GOT3 (cell line): ENCODE measurements around the gene DMXL2.
"Not testable (repeated sequence)": the region's sequence is repeated elsewhere in the genome, so short reads cannot be mapped to it uniquely, and the experiment has no call there.

Source experiments
- DNase-seq: peaks from one replicate; lab custom pipeline; 2025; ENCODE audit warnings: mixed read lengths; lab: John Stamatoyannopoulos, UW

DMXL2 gene

GRCh38 chr15:51575775-51576174 lies 46.8 kb downstream of the DMXL2 start:
- DNase-seq: no peak

DNA sequence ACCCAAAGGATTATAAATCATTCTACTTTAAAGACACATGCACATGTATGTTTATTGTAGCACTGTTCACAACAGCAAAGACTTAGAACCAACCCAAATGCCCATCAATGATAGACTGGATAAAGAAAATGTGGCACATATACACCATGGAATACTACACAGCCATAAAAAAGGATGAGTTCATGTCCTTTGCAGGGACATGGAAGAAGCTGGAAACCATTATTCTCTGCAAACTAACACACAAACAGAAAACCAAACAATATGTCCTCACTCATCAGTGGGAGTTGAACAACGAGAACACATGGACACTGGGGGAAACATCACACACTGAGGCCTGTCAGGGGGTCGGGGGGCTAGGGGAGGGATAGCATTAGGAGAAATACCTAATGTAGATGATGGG lies 49.2 kb downstream of the DMXL2 start:
- not testable (repeated sequence) for DNase-seq

DNA sequence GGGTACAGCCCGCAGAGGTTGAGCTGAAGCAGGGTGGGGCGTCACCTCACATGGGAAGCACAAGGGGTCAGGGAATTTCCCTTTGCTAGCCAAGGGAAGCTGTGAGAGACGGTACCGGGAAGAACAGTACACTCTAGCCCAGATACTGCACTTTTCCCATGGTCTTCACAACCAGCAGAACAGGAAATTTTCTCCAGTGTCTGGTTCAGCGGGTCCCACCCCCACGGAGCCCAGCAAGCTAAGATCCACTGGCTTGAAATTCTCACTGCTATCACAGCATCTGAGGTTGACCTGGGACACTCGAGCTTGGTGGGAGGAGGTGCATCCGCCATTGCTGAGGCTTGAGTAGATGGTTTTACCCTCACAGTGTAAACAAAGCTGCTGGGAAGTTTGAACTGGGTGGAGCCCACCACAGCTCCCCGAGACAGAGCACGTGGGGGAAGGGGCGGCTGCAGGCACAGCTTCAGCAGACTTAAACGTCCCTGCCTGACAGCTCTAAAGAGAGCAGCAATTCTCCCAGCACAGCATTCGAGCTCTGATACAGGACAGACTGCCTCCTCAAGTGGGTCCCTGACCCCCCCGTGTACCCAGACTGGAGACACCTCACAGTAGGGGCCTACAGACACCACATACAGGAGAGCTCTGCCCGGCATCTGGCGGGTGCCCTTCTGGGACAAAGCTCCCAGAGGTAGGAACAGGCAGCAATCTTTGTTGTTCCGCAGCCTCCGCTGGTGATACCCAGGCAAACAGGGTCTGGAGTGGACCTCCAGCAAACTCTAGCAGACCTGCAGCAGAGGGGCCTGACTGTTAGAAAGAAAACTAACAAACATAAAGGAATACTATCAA lies 53.4 kb downstream of the DMXL2 start:
- not testable (repeated sequence) for DNase-seq

- no peak for DNase-seq
These were observed 61.3 kb downstream of the DMXL2 start for GRCh38 chr15:51561271-51561670.

GRCh38 chr15:51558876-51559275 lies 63.7 kb downstream of the DMXL2 start:
- DNase-seq: no peak

DNA sequence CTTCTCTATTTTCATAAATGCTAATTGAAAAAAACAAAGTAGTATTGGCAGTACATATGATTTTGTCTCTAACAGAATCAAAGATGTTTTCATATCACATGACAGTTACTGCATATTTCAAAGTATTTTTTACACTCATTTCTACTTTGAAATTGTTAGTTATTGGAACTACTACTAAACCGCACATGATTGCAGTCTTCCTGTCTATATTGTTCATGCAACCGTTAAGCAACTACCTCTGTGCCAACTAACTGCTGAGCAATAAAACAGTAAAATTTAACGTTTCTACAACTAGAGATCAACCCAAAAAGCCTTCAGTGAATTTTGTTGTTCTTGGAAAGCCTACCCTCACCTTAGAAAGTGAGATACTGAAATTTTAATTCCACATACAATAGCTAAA lies 64.2 kb downstream of the DMXL2 start:
- no peak for DNase-seq

- DNase-seq: no peak
These were observed 71.7 kb downstream of the DMXL2 start for GRCh38 chr15:51550841-51551240.

GRCh38 chr15:51547656-51548055 lies 74.9 kb downstream of the DMXL2 start:
- no peak for DNase-seq

- no peak for DNase-seq
These were observed 85.5 kb downstream of the DMXL2 start for GRCh38 chr15:51536965-51537574.

GRCh38 chr15:51533672-51534398 lies 88.7 kb downstream of the DMXL2 start:
- no peak for DNase-seq

- no peak for DNase-seq
These were observed 95.6 kb downstream of the DMXL2 start for GRCh38 chr15:51526955-51527354.

DNA sequence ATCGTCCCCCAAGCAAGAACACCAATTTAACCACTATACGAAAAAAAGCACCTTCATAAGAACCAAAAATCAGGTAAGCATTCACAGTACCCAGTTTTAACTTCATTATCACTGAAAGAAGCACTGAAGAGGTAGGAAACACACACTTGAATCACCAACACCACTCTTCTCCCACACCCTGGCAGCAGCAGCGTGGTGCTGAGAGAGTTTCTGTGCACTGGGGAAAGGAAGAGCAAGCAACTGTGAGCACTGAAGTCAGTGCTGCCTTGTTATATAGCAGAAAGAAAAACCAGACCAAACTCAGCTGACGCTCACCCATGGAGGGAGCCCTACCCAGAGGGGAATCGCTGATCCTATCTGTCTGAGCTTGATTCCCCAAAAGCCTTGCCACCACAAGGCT lies 98.2 kb downstream of the DMXL2 start:
- no peak for DNase-seq

GRCh38 chr15:51516291-51516690 lies 106.3 kb downstream of the DMXL2 start:
- no peak for DNase-seq

DNA sequence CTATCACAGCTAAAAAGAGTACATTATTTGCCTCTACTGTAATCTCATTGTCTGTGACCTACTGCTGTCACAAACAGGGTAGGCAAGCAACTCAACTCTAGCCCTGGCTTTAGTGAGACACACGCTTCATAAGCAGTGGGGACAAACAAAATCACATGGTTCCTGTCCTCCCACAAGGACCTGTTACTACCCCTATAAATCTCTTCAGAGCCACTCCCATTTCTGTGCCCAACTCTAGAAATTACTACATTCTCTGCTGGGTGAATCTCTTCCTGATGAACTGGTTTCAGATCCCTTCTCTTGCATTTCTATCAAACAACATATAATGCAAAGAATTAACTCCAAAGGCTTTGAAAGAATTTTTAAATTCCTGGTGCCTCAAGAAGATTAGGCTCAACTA lies 117.3 kb downstream of the DMXL2 start:
- DNase-seq: no peak

DNA sequence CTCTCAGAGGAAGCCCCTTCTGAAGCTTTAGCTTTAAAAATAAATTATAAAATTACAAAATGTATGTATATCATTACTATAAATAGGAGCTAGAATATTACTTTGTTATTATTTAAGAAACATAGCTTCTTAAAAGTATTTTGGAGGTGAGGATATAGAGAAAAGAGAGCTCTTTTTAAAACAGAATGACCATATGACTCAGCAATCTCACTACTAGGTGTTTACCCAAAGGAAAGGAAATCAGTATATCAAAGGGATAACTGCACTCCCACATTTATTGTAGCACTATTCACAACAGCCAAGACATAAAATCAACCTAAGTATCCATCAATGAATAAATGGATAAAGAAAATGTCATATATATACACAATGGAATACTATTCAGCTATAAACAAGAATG lies 119.6 kb downstream of the DMXL2 start:
- DNase-seq: no peak

GRCh38 chr15:51499379-51499976 lies 123.1 kb downstream of the DMXL2 start:
- no peak for DNase-seq

DNA sequence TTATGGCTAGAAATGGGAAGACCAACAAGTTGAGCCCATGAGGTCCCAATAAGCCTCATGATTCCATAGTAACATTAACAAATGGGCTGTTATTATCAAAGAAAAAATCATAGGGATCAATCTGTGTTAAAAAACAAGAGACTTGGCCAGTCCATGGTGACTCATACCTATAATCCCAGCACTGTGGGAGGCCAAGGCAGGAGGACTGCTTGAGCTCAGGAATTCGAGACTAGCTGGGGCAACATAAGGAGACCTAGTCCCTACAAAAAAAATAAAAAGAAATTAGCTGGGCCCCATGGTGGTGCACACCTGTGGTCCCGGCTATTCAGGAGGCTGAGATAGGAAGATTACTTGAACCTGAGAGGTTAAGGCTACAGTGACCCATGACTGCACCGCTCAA lies 124.8 kb downstream of the DMXL2 start:
- no peak for DNase-seq

GRCh38 chr15:51496246-51496645 lies 126.3 kb downstream of the DMXL2 start:
- no peak for DNase-seq

DNA sequence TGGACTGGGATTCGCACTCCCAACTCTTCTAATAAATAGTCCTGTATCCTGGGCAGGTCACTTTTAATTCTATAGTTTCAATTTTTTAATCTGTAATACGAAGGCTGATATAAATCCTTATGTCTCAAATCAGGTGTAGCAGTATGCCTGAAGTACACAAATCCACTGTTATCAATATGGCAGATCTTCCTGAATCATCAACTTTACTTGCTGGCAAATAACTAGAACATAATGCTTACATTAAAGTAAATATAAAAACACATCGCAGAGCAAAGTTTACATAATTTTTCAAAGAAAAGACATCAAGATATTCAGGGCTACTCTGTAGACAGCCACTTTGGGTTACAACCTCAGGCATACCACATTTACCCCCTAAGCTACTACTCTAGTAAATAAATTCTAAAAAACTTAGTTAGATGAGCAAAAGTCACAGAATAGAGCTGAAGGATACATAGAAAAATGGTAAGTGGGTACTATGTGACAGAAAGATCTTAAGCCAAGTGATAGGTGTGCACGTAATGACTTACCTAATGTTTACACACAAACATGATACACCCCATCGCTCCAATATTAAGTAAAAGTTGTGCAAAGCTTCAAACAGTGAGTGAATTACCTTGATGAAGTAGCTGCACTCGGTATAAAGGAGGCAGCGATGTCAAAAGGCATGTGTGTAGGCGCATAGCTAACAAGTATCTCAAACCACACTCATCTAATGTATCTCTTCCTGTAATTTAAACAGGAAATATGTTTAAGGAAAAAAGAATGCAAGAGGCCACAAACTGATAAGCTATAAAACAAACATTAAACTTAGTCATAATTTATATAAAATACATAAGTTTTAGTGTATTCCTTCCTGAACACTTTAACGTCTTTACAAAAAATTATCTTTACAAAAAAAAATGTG lies 127.9 kb downstream of the DMXL2 start:
- no peak for DNase-seq

GRCh38 chr15:51493892-51494291 lies 128.7 kb downstream of the DMXL2 start:
- no peak for DNase-seq

DNA sequence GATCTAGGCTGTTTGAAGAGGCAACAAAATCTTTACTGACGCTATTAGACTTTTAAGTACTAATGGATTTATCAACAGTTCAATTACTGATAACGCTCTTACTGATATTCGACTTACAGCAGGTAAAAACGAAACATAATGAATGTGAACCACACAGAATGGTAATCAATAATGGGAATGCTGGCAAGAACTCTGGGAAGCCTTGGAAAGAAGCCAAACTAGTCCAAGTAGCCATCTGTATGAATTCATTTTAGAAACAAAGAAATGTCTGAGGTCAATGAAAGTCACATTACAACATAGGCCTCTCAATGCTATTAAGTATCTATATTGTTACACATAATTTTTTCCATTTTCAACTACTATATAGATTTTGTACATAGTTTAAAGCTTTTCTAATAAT lies 130.0 kb downstream of the DMXL2 start:
- no peak for DNase-seq

DNA sequence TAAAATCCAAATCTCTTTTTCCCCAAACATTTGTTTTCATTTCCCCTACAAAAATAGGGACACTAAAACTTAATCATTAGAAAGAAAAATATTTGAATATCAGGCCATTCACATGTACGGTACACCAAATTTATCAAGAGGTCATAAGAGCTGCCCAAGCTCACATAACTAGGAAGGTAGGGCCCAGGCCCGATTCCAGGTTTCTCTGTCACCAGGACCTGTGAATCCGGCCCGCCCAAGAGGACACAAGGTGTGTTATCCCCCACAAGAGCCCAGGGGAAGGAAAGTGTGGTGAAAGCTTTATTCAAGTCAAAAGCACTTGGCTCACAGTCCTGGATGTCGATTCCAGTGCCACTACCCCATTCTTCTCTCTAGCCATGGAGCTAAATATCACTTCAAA lies 130.6 kb downstream of the DMXL2 start:
- DNase-seq: no peak
